Measurements from ENCODE around the gene BDKRB2.

DNA sequence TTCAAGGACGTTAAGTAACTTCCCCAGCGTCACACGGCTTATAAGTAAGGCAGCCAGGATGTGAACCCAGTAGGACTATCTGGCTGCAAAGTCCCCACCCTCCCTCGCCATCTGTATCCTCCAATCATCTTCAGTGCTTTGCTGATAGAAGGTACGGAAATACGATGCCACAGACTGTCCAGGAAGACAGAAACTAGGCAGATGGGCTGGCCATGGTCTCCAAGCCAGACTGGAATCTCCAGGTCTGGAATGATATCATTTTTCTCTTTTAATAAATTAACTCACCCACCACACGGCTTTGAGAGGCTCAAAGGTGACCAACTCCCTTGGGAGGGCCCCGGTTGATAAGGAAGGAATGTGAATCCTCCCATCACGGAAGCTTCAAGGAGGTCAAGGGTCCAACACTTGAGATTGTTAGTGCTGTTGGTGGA is 35.1 kb downstream of the BDKRB2 start:
- TF ChIP-seq EZH2 (IDR thresholded peaks at IDR 0.05; ENCODE audit: insufficient read depth, poor library complexity, severe bottlenecking) (no peak), EZH2phosphoT487 (IDR thresholded peaks at IDR 0.05; ENCODE audit: insufficient read depth, low read depth) (no peak)

Data from GM23248 (cell line).